T-helper 1 cell treated with Interleukin-12 subunit alpha and Interleukin-12 subunit beta and Interleukin-4 antibody, amounts not matched to agents 30 μg/mL and 1 μg/mL, for 36 hours (primary cell): ENCODE results near the gene EML1.

ENCODE experiments used
- H3K27ac Mint-ChIP-seq: one replicate; pipeline ENCODE4 v1.8.0; 2021; ENCODE audit warnings: mild to moderate bottlenecking, mixed read lengths
- H3K27me3 Mint-ChIP-seq: one replicate; pipeline ENCODE4 v1.8.0; 2021; ENCODE audit warnings: low read depth, mixed read lengths
- H3K36me3 Mint-ChIP-seq: one replicate; pipeline ENCODE4 v1.8.0; 2021; ENCODE audit warnings: low read depth, mixed read lengths
- H3K4me1 Mint-ChIP-seq: one replicate; pipeline ENCODE4 v1.8.0; 2021; ENCODE audit warnings: low read depth, mixed read lengths
- H3K4me3 Mint-ChIP-seq: one replicate; pipeline ENCODE4 v1.8.0; 2021; ENCODE audit warnings: mild to moderate bottlenecking, moderate library complexity, mixed read lengths
- H3K9me3 Mint-ChIP-seq: one replicate; pipeline ENCODE4 v1.8.0; 2021; ENCODE audit warnings: mixed read lengths

The EML1 gene

DNA sequence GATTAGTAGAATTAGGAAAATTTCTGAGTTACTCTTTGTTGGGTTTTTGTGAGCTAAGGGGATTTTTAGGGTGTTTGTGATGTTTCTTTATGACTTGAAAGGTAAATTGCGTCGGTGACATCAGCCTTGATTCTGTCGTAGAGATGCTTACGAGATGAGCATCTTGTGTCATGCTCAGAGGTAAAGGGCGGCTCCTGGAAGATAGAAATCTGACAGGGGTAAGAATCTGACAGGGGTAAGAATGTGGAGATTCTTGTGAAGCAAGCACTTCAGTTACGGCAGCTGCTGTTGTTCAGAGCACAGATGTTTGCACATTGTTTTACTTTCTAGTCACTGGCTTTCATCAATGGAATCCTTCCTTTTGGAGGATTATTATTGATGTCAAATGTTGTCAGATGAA, 22.5 kb downstream of the EML1 start:
- H3K4me1 Mint-ChIP-seq = peaks cover 2% of the 10 kb centered on the region
- no peak overlapping the region for H3K4me3 Mint-ChIP-seq
- no peak overlapping the region for H3K27ac Mint-ChIP-seq
- peaks cover 27% of the 10 kb centered on the region for H3K27me3 Mint-ChIP-seq
- no peaks in the 10 kb centered on the region for H3K36me3 Mint-ChIP-seq
- no peaks in the 10 kb centered on the region for H3K9me3 Mint-ChIP-seq

- Mint-ChIP-seq H3K27ac (no peak overlapping the region), H3K9me3 (no peaks in the 10 kb centered on the region), H3K27me3 (peaks cover 27% of the 10 kb centered on the region), H3K4me3 (no peak overlapping the region), H3K36me3 (no peaks in the 10 kb centered on the region), H3K4me1 (peaks cover 2% of the 10 kb centered on the region)
Observed at GRCh38 chr14:99816217-99816616, 23.0 kb downstream of the EML1 start.

DNA sequence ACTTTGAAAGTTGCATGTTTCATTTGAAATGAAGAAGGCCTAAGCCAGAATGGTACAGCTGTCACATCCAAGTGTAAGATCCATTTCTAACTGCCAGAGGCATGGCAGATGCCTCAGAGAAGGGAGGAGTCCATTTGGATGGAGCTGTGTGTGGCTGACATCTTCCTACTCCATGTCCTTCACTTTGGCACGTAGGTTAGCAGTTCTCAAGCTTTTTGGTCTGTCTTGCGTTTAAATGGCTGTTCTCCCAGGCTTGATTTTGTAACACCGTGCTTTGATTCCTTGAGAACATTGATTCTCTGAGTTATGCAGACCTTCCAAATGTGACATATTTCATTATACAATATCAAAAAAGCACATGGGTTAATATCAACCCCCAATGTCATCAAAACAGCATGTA, 23.4 kb downstream of the EML1 start:
- Mint-ChIP-seq H3K36me3 (no peaks in the 10 kb centered on the region), H3K27me3 (peaks cover 27% of the 10 kb centered on the region), H3K4me1 (peaks cover 4% of the 10 kb centered on the region), H3K27ac (no peak overlapping the region), H3K4me3 (no peak overlapping the region), H3K9me3 (no peaks in the 10 kb centered on the region)

GRCh38 chr14:99817331-99817730, 24.1 kb downstream of the EML1 start:
- no peaks in the 10 kb centered on the region for H3K36me3 Mint-ChIP-seq
- H3K9me3 Mint-ChIP-seq = no peaks in the 10 kb centered on the region
- peaks cover 9% of the 10 kb centered on the region for H3K4me1 Mint-ChIP-seq
- H3K4me3 Mint-ChIP-seq = no peak overlapping the region
- H3K27ac Mint-ChIP-seq = no peak overlapping the region
- H3K27me3 Mint-ChIP-seq = peaks cover 27% of the 10 kb centered on the region

DNA sequence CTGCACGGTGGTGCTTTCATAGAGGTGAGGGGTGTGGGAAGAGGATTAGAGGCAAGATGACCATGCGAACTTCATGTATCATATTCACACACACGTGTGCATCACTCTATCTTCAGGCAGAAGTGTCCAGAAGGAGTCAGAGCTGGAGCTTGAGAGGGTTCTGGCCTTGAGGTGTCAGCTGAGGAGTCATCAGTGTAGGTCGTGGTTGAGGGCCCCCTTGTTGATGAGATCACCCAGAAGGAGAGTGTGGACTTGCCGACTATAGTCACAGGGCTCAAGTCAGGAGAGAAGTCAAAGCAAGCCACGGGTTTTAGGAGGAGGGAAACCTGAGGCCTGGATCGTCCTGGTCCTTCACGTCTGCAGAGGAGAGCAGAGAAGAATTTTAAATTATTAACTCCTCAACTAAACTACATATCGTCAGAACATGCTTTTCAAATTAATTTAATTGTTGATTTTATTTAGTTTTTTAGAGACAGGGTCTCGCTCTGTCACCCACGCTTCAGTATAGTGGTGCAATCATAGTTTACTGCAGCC, 25.4 kb downstream of the EML1 start:
- H3K36me3 Mint-ChIP-seq = no peaks in the 10 kb centered on the region
- no peak overlapping the region for H3K27ac Mint-ChIP-seq
- no peak overlapping the region for H3K4me3 Mint-ChIP-seq
- H3K4me1 Mint-ChIP-seq = peaks cover 9% of the 10 kb centered on the region
- H3K9me3 Mint-ChIP-seq = no peaks in the 10 kb centered on the region
- peaks cover 37% of the 10 kb centered on the region for H3K27me3 Mint-ChIP-seq

DNA sequence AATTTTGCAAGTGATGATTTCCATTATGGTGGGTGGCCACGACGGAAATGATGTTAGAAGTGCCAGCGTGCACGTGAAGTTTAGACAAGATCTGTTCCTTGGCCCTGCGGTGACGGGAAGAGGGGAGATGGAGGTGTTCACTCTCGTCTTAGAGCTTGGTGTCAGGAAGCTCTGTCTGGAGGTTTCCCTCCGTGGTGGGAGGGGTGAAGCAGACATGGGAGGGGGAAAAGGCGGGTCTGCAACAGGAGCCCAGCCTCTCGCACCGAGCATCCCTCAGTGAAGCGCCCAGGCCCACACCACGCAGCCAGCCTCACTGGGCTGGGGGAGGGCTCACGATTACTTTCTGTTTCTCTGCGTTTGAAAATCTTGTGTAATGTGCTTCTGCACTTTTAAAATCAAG, 26.3 kb downstream of the EML1 start:
- no peak overlapping the region for H3K4me3 Mint-ChIP-seq
- H3K4me1 Mint-ChIP-seq = peaks cover 9% of the 10 kb centered on the region
- H3K27me3 Mint-ChIP-seq = peaks cover 32% of the 10 kb centered on the region
- no peaks in the 10 kb centered on the region for H3K9me3 Mint-ChIP-seq
- H3K27ac Mint-ChIP-seq = no peak overlapping the region
- no peaks in the 10 kb centered on the region for H3K36me3 Mint-ChIP-seq

DNA sequence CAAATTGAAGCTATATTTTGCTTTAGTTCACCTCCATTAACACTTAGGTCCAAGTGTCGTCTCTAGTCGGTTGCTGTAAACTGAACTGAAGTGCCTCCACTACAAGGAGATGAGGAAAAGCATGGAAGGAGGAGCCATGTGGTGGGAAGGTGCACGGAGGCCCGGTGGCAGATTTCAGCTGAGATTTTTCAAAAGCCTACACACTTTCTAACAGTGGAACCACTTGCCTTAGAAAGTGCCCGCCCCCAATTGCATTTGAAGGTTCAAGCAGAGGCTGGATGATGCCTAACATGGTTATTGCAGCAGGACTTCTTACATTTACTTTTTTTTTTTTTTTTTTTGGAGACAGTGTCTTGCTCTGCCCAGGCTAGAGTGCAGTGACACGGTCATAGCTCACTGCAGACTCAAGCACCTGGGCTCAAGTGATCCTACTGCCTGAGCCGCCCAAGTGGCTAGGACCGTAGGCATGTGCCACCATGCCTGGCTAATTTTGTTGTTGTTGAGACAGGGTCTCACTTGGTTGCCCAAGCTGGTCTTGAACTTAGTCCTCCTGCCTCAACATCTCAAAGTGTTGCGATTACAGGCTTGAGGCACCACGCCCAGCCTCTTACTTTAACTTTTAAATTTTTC, 27.6 kb downstream of the EML1 start:
- Mint-ChIP-seq H3K4me1 (peaks cover 9% of the 10 kb centered on the region), H3K4me3 (no peak overlapping the region), H3K27ac (no peak overlapping the region), H3K36me3 (no peaks in the 10 kb centered on the region), H3K27me3 (peaks cover 28% of the 10 kb centered on the region), H3K9me3 (no peaks in the 10 kb centered on the region)

GRCh38 chr14:99821519-99822508, 28.6 kb downstream of the EML1 start:
- Mint-ChIP-seq H3K4me3 (no peak overlapping the region), H3K36me3 (no peaks in the 10 kb centered on the region), H3K4me1 (peaks cover 9% of the 10 kb centered on the region), H3K9me3 (no peaks in the 10 kb centered on the region), H3K27ac (no peak overlapping the region), H3K27me3 (peaks cover 28% of the 10 kb centered on the region)

- Mint-ChIP-seq H3K36me3 (no peaks in the 10 kb centered on the region), H3K27ac (no peak overlapping the region), H3K9me3 (no peaks in the 10 kb centered on the region), H3K4me1 (peaks cover 9% of the 10 kb centered on the region), H3K27me3 (peaks cover 20% of the 10 kb centered on the region), H3K4me3 (no peak overlapping the region)
Observed at GRCh38 chr14:99822800-99823455, 29.7 kb downstream of the EML1 start.

DNA sequence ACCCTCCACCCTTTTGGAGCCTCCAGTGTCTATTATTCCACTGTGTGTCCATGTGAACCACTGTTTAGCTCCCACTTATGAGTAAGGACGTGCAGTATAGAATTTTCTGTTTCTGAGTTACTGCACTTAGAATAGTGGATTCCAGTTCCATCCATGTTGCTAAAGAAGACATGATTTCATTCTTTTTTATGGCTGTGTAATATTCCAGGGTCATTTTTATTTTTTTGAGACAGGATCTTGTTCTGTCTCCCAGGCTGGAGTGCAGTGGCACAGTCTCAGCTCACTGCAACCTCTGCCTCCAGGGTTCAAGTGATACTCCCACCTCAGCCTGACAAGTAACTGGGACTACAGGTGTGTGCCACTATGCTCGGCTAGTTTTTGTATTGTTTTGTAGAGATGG, 31.6 kb downstream of the EML1 start:
- H3K27ac Mint-ChIP-seq = no peak overlapping the region
- peaks cover 6% of the 10 kb centered on the region for H3K4me1 Mint-ChIP-seq
- H3K27me3 Mint-ChIP-seq = peaks cover 21% of the 10 kb centered on the region
- H3K9me3 Mint-ChIP-seq = no peaks in the 10 kb centered on the region
- H3K36me3 Mint-ChIP-seq = no peaks in the 10 kb centered on the region
- H3K4me3 Mint-ChIP-seq = no peak overlapping the region

DNA sequence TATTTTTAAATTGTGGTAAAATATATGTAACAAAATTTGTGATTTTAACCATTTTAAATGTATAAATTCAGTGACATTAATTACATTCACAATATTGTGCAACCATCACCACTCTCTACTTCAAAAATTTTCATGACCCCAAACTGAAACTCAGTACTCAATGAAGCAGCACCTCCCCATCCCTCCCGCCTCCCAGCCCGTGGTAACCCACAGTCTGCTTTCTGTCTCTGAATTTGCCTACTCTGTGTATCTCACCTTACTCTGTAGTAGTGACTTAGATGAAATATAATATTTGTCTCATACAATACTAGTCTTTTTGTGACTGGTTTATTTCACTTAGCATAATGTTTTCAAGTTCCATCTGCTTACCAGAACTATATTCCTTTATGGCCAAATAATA, 36.2 kb downstream of the EML1 start:
- Mint-ChIP-seq H3K36me3 (no peaks in the 10 kb centered on the region), H3K27me3 (peaks cover 42% of the 10 kb centered on the region), H3K9me3 (no peaks in the 10 kb centered on the region), H3K27ac (no peak overlapping the region), H3K4me3 (no peak overlapping the region), H3K4me1 (no peaks in the 10 kb centered on the region)

- H3K36me3 Mint-ChIP-seq = no peaks in the 10 kb centered on the region
- no peak overlapping the region for H3K4me3 Mint-ChIP-seq
- no peaks in the 10 kb centered on the region for H3K4me1 Mint-ChIP-seq
- no peak overlapping the region for H3K27ac Mint-ChIP-seq
- no peaks in the 10 kb centered on the region for H3K9me3 Mint-ChIP-seq
- peaks cover 56% of the 10 kb centered on the region for H3K27me3 Mint-ChIP-seq
Observed at GRCh38 chr14:99831303-99831702, 38.1 kb downstream of the EML1 start.

GRCh38 chr14:99831903-99832685, 38.9 kb downstream of the EML1 start:
- Mint-ChIP-seq H3K9me3 (no peaks in the 10 kb centered on the region), H3K36me3 (no peaks in the 10 kb centered on the region), H3K4me3 (no peak overlapping the region), H3K27ac (no peak overlapping the region), H3K4me1 (no peaks in the 10 kb centered on the region), H3K27me3 (peaks cover 63% of the 10 kb centered on the region)

GRCh38 chr14:99837822-99838221, 44.6 kb downstream of the EML1 start:
- Mint-ChIP-seq H3K27me3 (peaks cover 68% of the 10 kb centered on the region), H3K27ac (no peak overlapping the region), H3K9me3 (no peaks in the 10 kb centered on the region), H3K4me1 (no peaks in the 10 kb centered on the region), H3K36me3 (no peaks in the 10 kb centered on the region), H3K4me3 (no peak overlapping the region)
